Measurements from ENCODE around the gene KCND3. TPM values are rescaled to one million over a fixed set of nuclear protein-coding genes. Genes with fewer than 3 reads are reported as not detected.
"Not testable (repeated sequence)": the region's sequence is repeated elsewhere in the genome, so short reads cannot be mapped to it uniquely, and the experiment has no call there.

Gene KCND3
- total RNA-seq, 2 experiments from 2014 or later: not detected

DNA sequence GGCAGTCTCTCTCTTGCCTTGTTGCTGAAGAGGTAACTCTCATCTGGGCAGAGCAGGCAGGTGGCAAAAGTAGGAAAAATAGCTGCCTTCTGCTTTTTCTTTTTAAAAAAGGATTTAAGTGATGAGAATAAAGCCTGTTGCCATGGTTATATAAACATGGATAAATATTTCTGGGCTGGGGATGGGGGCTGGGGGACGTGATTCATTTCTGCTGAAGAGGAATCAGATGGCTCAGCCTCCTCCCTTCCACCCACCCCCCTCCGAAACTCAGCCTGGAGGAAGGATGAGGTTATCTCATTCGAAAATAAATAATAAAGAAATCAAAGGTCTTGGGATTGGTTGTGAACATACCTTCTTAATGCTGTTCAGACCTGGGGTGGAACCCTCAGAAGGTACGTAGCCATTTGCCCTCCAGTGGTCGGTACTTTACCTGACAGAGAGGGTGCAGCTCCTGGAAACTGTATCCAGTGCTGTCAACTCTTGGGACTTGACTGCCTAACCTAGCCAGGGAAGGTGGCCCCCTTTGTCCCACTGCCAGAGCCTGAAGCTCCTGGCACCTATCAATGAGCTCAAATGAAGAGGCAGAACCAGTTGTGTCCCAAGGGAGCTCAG lies 246.4 kb downstream of the KCND3 start:
- Mint-ChIP-seq H3K36me3 (ENCODE audit: low read depth) (no peaks in the 10 kb centered on the region), H3K9me3 (no peaks in the 10 kb centered on the region), H3K27ac (no peak overlapping the region), H3K27me3 (peaks cover 42% of the 10 kb centered on the region), H3K4me3 (no peak overlapping the region), H3K4me1 (peaks cover 22% of the 10 kb centered on the region)
- ChIA-PET POLR2A (interaction anchor here (2.4 kb wide), 1 partner anchor 235 kb away, joined by 11 read pairs; no protein-coding TSS in a partner anchor), CTCF (interaction anchor here (1.9 to 7.4 kb wide), 2 partner anchors 29 to 235 kb away, joined by 8 to 63 read pairs; no protein-coding TSS in a partner anchor)
- no peak for DNase-seq

DNA sequence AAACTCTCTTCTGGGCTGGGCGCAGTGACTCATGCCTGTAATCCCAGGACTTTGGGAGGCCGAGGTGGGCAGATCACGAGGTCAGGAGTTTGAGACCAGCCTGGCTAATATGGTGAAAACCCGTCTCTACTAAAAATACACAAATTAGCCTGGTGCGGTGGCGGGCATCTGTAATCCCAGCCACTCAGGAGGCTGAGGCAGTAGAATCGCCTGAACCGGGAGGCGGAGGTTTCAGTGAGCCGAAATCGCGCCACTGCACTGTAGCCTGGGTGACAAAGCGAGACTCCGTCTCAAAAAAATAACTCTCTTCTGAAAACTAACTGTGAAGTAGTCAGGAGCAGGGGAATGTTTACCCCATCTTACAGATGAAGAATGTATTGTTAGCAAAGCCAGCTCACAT lies 247.2 kb downstream of the KCND3 start:
- peaks cover 49% of the 10 kb centered on the region for H3K27me3 Mint-ChIP-seq
- H3K36me3 Mint-ChIP-seq (ENCODE audit: low read depth); DNase-seq; H3K9me3 Mint-ChIP-seq; H3K4me3 Mint-ChIP-seq; H3K27ac Mint-ChIP-seq: not testable (repeated sequence)
- ChIA-PET POLR2A (interaction anchor here (2.4 to 5.0 kb wide), 2 partner anchors 234 to 235 kb away, joined by 11 to 36 read pairs; no protein-coding TSS in a partner anchor), CTCF (interaction anchor here (7.4 kb wide), 1 partner anchor 28 kb away, joined by 63 read pairs; no protein-coding TSS in a partner anchor)
- peaks cover 27% of the 10 kb centered on the region for H3K4me1 Mint-ChIP-seq

DNA sequence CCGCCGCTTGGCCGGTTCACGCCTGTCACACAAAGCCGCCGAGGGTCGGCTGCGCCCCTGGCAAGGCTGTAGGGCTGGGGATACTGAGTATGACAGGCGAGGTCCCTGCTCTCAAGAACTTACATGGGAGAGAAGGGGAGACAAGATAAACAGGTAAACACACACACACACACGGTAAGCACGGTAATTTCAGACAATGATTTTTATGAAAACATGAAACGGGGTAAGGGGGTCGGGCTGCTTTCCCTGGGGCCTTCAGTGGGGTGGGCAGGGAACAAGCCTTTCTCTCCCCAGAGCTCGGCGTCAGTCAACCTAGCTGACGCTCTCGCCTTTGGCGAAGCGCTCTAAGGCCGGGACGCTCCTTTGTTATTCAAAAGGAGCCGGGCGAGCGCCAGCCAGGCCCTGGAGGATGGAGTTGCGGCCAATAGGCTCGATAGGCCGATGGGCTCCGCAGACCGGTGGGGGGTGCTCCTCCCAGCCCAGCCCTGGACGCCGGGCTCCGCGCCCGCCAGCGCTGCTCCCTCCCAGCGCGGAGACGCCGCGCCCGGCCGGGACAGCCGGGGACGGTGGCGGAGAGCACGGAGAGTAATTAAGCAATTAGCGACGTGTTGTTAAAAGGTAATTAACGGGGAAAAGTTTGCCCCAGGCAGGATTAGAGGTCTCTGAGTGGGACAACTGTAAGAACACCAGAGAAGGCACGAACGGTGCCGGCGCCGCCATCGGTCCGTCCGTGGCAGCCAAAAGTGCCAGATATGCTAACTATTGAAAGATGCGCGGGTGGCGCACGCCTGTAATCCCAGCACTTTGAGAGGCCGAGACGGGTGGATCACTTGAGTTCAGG lies 249.3 kb downstream of the KCND3 start:
- CTCF ChIA-PET: interaction anchor here (1.0 to 5.8 kb wide), 7 partner anchors 11 to 232 kb away, joined by 4 to 39 read pairs (median 4); no protein-coding TSS in a partner anchor
- H3K9me3 Mint-ChIP-seq: no peaks in the 10 kb centered on the region
- H3K4me1 Mint-ChIP-seq: peaks cover 23% of the 10 kb centered on the region
- no peak for DNase-seq
- no peaks in the 10 kb centered on the region for H3K36me3 Mint-ChIP-seq (ENCODE audit: low read depth)
- POLR2A ChIA-PET: interaction anchor here (1.5 to 7.1 kb wide), 8 partner anchors 13 to 291 kb away, joined by 3 to 48 read pairs (median 12); partner anchors contain the start of genes ATP5PB, DDX20 and WDR77
- no peak overlapping the region for H3K27ac Mint-ChIP-seq
- H3K4me3 Mint-ChIP-seq: peak overlapping the region; percentile 84
- H3K27me3 Mint-ChIP-seq: peaks cover 51% of the 10 kb centered on the region

DNA sequence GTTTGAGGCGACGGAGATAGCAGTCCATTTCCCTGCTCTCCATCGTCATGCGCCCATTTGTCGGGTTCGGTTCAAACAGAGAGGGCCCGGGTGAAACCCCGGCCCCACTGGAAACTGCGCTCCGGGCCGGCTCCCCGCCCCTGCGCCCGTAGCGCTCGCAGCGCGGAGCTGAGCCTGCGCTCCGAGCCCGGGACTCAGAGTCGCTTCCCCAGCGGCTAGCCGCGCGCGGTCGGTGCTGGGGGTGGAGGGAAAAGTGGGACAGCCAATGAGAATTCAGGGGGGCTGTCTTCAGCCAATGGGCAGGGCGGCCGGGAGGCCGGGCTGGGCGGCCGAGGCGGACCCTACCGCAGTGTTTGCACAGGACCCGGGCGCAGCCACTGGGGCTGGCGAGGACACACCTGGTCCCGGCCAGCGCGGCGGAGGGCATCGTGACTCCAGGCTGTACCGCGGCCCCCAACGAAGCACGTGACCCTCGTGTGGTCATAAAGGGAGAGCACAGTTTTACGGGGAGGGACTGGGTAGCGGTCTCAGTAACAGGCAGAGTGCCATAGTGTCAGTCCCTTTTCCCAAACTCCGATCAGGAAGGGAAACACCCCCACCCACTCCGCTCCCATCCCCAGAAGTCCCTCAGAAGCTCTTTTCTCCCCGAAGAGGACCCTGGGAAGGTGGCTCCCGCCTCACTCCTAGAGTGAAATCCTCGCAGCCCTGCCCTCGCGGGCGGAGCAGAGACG lies 250.1 kb downstream of the KCND3 start, which contains the start of gene INKA2:
Gene INKA2 (minus strand): TSS at position 202 of the 731 bp plus-strand sequence. CDS start 153 bp downstream, at position 49.
- CTCF ChIA-PET: interaction anchor here (0.9 to 5.8 kb wide), 8 partner anchors 8 to 231 kb away, joined by 3 to 39 read pairs (median 6); partner anchors contain the start of gene DDX20

DNA sequence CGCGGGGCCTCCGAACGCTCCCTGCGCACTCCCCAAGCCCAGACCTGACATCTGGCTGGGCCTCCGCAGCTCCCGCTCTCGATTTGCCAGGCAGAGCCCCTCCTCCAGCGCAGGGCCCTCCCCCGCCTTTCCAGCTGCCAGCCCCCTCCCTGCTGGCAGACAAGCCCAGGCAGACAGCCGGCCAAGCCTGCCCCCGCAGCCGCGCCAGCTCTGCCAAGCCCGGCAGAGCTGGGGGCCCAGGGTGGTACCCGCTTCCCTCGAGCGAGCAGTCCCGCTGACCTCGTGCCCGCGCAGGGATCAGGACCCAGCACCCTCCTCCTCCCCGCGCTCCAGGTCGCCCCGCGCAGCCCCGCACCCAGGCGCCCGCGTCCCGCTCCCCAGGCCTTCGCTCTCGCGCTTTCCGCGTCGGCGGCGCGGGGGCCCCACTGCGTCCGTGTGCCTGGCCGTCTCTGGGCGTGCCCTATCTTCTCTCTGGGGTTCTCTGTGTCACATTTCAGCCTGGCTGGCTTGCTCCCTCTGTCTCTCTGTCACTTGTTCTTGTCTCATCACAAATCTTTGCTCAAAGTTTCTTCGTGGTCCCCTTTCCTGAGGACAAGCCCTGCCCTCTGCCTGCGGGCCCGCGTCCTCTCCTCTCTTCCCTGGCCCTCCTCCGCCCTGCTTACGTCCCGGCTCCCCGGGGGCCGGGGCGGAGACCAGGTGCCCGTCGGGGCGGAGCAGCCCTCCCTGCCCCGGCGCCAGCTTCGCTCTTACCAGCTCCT lies 250.9 kb downstream of the KCND3 start:
- CTCF ChIA-PET: interaction anchor here (0.6 to 5.8 kb wide), 7 partner anchors 9 to 231 kb away, joined by 3 to 39 read pairs (median 7); partner anchors contain the start of gene DDX20
- Mint-ChIP-seq H3K4me3 (peak overlapping the region; percentile 84), H3K27ac (peak overlapping the region; percentile 52), H3K4me1 (peaks cover 26% of the 10 kb centered on the region), H3K36me3 (ENCODE audit: low read depth) (no peaks in the 10 kb centered on the region), H3K27me3 (peaks cover 45% of the 10 kb centered on the region), H3K9me3 (no peaks in the 10 kb centered on the region)
- POLR2A ChIA-PET: interaction anchor here (1.1 to 7.1 kb wide), 12 partner anchors 9 to 290 kb away, joined by 3 to 48 read pairs (median 8); partner anchors contain the start of genes ATP5PB, DDX20 and WDR77
- DNase-seq: peak; percentile 62

More for the DNA sequence above, 250.1 kb downstream of the KCND3 start, which contains the start of gene INKA2:
- H3K27ac Mint-ChIP-seq: peak within 1 kb of the TSS; percentile 52
- no peaks in the 10 kb centered on the region for H3K9me3 Mint-ChIP-seq
- H3K27me3 Mint-ChIP-seq: peaks cover 47% of the 10 kb centered on the region
- no peaks in the 10 kb centered on the region for H3K36me3 Mint-ChIP-seq (ENCODE audit: low read depth)
- peak within 1 kb of the TSS; percentile 84 for H3K4me3 Mint-ChIP-seq
- POLR2A ChIA-PET: interaction anchor here (1.1 to 7.1 kb wide), 12 partner anchors 8 to 291 kb away, joined by 3 to 48 read pairs (median 8); partner anchors contain the start of genes ATP5PB, DDX20 and WDR77
- peak; percentile 86 for DNase-seq
- H3K4me1 Mint-ChIP-seq: peaks cover 23% of the 10 kb centered on the region

DNA sequence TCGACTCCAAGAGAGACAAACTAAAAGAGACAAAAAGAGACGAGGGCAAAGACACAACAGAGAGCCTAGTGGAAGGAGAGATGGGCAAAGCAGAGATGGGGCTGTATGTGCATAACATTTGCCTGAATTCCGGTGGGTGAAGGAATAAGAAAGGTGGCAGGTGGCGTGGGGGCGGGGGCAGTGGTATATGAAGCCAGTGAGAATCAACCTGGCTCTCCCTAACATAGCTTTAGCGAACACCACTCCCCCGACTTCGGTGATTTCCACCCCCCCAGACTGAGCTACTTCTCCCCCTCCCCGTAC lies 251.4 kb downstream of the KCND3 start:
- Mint-ChIP-seq H3K27me3 (peaks cover 42% of the 10 kb centered on the region), H3K4me3 (peak overlapping the region; percentile 84), H3K36me3 (ENCODE audit: low read depth) (no peaks in the 10 kb centered on the region), H3K27ac (peak overlapping the region; percentile 5), H3K9me3 (no peaks in the 10 kb centered on the region), H3K4me1 (peaks cover 31% of the 10 kb centered on the region)
- ChIA-PET CTCF (interaction anchor here (0.6 to 5.8 kb wide), 5 partner anchors 9 to 230 kb away, joined by 3 to 39 read pairs (median 14); no protein-coding TSS in a partner anchor), POLR2A (interaction anchor here (1.1 to 7.1 kb wide), 8 partner anchors 11 to 289 kb away, joined by 4 to 48 read pairs (median 12); partner anchors contain the start of genes ATP5PB, DDX20 and WDR77)
- no peak for DNase-seq

DNA sequence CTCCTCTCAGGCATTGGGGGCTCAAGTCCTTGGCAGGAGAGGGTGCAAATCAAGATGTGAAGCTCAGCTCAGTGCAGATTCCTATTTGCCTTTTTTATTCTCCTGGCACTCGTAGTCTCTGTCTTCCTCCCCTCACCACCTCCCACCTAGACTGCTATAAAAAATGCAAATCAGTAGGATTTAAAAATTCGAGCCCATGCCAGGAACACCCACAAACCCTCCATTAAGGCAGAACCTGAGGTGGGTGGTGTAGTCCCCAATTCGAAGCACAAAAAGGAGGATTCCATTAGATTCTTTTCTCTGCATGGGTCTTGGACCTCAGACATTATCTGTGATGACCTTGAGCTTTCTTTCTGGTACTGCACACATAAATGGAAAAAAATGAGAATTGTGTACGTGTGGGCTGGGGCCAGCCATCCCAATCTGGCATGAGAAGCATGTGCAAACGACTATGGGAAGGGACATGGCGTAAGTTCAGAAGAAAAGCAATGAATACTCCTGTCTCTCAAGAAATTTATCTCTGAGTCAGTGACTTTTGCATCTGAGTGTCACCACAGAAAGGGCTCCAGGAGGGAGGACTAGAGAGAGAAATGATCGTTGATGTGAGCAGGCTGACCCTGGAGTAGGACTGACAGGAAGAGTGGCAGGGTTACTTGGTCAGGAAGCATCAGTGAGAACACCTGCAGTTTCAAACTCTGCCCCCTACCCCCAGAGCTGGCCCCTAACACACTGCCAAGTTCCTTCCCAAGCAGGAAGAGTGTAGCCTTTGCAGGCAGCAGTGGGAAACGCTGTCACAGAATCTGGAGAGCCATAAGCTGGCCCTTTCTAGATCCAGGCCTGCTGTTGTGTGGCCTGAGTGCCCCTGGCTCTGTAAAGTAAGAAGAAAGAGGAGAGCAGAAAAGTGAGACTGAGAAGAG lies 252.0 kb downstream of the KCND3 start:
- DNase-seq: no peak
- peak overlapping the region; percentile 5 for H3K27ac Mint-ChIP-seq
- ChIA-PET POLR2A (interaction anchor here (1.0 to 7.1 kb wide), 8 partner anchors 10 to 230 kb away, joined by 3 to 48 read pairs (median 12); partner anchors contain the start of gene DDX20), CTCF (interaction anchor here (0.6 to 5.8 kb wide), 5 partner anchors 10 to 230 kb away, joined by 3 to 39 read pairs (median 16); no protein-coding TSS in a partner anchor)
- peak overlapping the region; percentile 84 for H3K4me3 Mint-ChIP-seq
- H3K9me3 Mint-ChIP-seq: no peaks in the 10 kb centered on the region
- peaks cover 38% of the 10 kb centered on the region for H3K27me3 Mint-ChIP-seq
- peaks cover 34% of the 10 kb centered on the region for H3K4me1 Mint-ChIP-seq
- H3K36me3 Mint-ChIP-seq (ENCODE audit: low read depth): no peaks in the 10 kb centered on the region

DNA sequence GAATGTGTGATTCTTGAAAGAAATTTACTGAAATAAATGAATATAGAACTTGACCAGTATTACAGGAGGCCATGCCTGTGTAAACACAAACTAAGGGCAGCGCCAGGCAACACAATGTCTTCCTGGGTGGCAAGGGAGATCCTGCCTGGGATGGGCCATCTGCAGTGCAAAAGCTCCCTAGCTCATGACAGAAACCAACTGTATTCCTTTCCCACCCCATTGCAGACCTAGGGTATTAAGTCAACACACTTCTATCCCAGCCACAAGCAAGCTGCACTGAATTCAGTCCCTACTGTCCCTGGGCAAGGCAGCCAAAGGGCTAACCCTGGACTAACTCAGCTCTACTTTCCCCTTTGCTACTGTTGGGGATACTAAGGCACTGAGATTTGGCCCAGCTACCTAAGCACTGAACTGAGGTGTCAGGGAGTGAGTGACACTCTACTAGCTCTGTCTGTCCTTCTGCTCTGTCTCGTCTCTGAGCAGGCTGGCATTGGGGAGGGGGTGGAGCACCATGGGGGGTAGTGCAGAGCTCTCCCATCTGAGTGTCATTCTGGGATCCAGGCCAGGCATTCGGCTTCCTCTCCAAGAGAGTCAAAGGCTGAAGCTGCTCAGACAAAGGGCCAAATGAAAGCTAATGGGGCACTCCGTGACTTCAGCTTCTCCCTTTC lies 252.8 kb downstream of the KCND3 start:
- no peak for DNase-seq
- Mint-ChIP-seq H3K36me3 (ENCODE audit: low read depth) (no peaks in the 10 kb centered on the region), H3K9me3 (no peaks in the 10 kb centered on the region), H3K27ac (no peak overlapping the region), H3K27me3 (peaks cover 31% of the 10 kb centered on the region), H3K4me3 (no peak overlapping the region), H3K4me1 (peaks cover 34% of the 10 kb centered on the region)
- CTCF ChIA-PET: interaction anchor here (1.6 to 5.8 kb wide), 4 partner anchors 11 to 229 kb away, joined by 7 to 39 read pairs (median 23); no protein-coding TSS in a partner anchor
- POLR2A ChIA-PET: interaction anchor here (0.9 to 7.1 kb wide), 7 partner anchors 9 to 228 kb away, joined by 3 to 48 read pairs (median 4); partner anchors contain the start of gene DDX20

DNA sequence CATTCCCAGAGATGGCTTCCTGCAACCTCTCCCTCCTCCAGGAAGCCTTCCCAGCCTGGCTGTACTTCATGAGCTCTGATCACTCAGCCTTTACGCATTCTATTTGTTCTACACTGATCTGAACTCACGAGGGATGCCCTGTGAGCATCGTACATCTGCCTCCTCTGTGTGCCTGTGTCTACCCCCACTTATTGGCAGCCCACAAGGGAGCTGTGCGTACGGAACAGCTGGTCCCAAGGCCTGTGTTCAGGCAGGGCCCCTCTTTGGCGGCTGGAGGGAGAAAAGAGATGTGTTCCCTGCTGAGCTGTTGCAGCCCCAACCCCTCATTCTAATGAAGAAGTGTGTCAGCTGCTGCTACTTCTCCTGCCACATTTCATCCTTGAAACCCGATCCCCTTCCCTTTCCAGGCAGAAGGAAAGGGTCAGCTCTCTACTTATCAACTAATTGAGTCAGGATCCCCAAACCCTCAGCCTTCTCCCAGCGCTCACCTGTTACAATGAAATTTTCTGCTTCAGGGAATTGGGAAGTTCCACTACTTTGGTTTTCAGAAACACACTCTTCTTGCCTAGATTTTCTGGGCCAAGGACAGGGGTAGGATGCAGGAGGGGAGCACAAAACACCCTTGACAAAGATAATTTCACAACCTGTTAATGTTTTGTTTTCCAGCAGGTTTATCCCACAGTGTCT lies 253.5 kb downstream of the KCND3 start:
- H3K27ac Mint-ChIP-seq: no peak overlapping the region
- CTCF ChIA-PET: interaction anchor here (1.6 to 5.8 kb wide), 3 partner anchors 11 to 228 kb away, joined by 7 to 39 read pairs (median 16); no protein-coding TSS in a partner anchor
- H3K4me1 Mint-ChIP-seq: peaks cover 34% of the 10 kb centered on the region
- POLR2A ChIA-PET: interaction anchor here (0.9 to 7.1 kb wide), 6 partner anchors 9 to 228 kb away, joined by 3 to 48 read pairs (median 4); partner anchors contain the start of gene DDX20
- H3K4me3 Mint-ChIP-seq: no peak overlapping the region
- H3K36me3 Mint-ChIP-seq (ENCODE audit: low read depth): no peaks in the 10 kb centered on the region
- H3K9me3 Mint-ChIP-seq: no peaks in the 10 kb centered on the region
- no peak for DNase-seq
- H3K27me3 Mint-ChIP-seq: peaks cover 24% of the 10 kb centered on the region

Measured in activated CD4-positive, alpha-beta memory T cell treated with anti-CD3 and anti-CD28 coated beads, Interleukin-2, amount 10 ng/mL, durations not matched to agents 7 days and 5 days (primary cell).